Rectal smooth muscle tissue (tissue), 1 donor: ENCODE measurements around the gene GTF2IRD1.
"Not testable (repeated sequence)": the region's sequence is repeated elsewhere in the genome, so short reads cannot be mapped to it uniquely, and the experiment has no call there.

Experiments used
- H3K27ac ChIP-seq: one replicate; pipeline ENCODE4 v1.7.0; 2013; ENCODE audit warnings: low read depth, low read length, inconsistent platforms
- H3K27me3 ChIP-seq: one replicate; pipeline ENCODE4 v1.7.0; 2013; ENCODE audit warnings: low read length; ENCODE audit not compliant: control insufficient read depth, insufficient read depth
- H3K36me3 ChIP-seq: one replicate; pipeline ENCODE4 v1.7.0; 2013; ENCODE audit warnings: low read length; ENCODE audit not compliant: control insufficient read depth, insufficient read depth
- H3K4me1 ChIP-seq: one replicate; pipeline ENCODE4 v1.7.0; 2013; ENCODE audit warnings: low read length; ENCODE audit not compliant: control insufficient read depth, insufficient read depth
- H3K4me3 ChIP-seq: one replicate; pipeline ENCODE4 v1.7.0; 2013; ENCODE audit warnings: low read length
- H3K9ac ChIP-seq: one replicate; pipeline ENCODE4 v1.7.0; 2013; ENCODE audit warnings: low read length

GTF2IRD1 gene

GRCh38 chr7:74417419-74417971 lies 36.2 kb upstream of the GTF2IRD1 start:
- Histone ChIP-seq H3K4me3 (no peak overlapping the region), H3K4me1 (no peaks in the 10 kb centered on the region), H3K9ac (no peak overlapping the region), H3K27ac (no peak overlapping the region), H3K36me3 (no peaks in the 10 kb centered on the region), H3K27me3 (no peaks in the 10 kb centered on the region)

GRCh38 chr7:74418076-74418475 lies 35.6 kb upstream of the GTF2IRD1 start:
- no peaks in the 10 kb centered on the region for H3K27me3 ChIP-seq
- no peak overlapping the region for H3K9ac ChIP-seq
- H3K27ac ChIP-seq: no peak overlapping the region
- no peaks in the 10 kb centered on the region for H3K36me3 ChIP-seq
- H3K4me1 ChIP-seq: no peaks in the 10 kb centered on the region
- H3K4me3 ChIP-seq: no peak overlapping the region

GRCh38 chr7:74418538-74418937 lies 35.2 kb upstream of the GTF2IRD1 start:
- Histone ChIP-seq H3K4me1 (no peaks in the 10 kb centered on the region), H3K9ac (no peak overlapping the region), H3K27me3 (no peaks in the 10 kb centered on the region), H3K27ac (no peak overlapping the region), H3K36me3 (no peaks in the 10 kb centered on the region), H3K4me3 (no peak overlapping the region)

- not testable (repeated sequence) for H3K4me3 ChIP-seq, H3K4me1 ChIP-seq, H3K27ac ChIP-seq, H3K27me3 ChIP-seq, H3K36me3 ChIP-seq, H3K9ac ChIP-seq
Measured at GRCh38 chr7:74419232-74419631, 34.5 kb upstream of the GTF2IRD1 start.

GRCh38 chr7:74420006-74420405 lies 33.7 kb upstream of the GTF2IRD1 start:
- Histone ChIP-seq H3K27ac (no peak overlapping the region), H3K27me3 (no peaks in the 10 kb centered on the region), H3K4me3 (no peak overlapping the region), H3K4me1 (no peaks in the 10 kb centered on the region), H3K9ac (no peak overlapping the region), H3K36me3 (no peaks in the 10 kb centered on the region)

GRCh38 chr7:74424291-74424880 lies 29.3 kb upstream of the GTF2IRD1 start:
- Histone ChIP-seq H3K9ac (no peak overlapping the region), H3K36me3 (no peaks in the 10 kb centered on the region), H3K27me3 (no peaks in the 10 kb centered on the region), H3K27ac (no peak overlapping the region), H3K4me1 (no peaks in the 10 kb centered on the region), H3K4me3 (no peak overlapping the region)

- Histone ChIP-seq H3K4me3 (no peak overlapping the region), H3K27me3 (no peaks in the 10 kb centered on the region), H3K36me3 (no peaks in the 10 kb centered on the region), H3K4me1 (no peaks in the 10 kb centered on the region), H3K9ac (no peak overlapping the region), H3K27ac (no peak overlapping the region)
Measured at GRCh38 chr7:74428023-74428422, 25.7 kb upstream of the GTF2IRD1 start.

- Histone ChIP-seq H3K4me3 (no peak overlapping the region), H3K27ac (no peak overlapping the region), H3K9ac (no peak overlapping the region)
Measured at GRCh38 chr7:74429153-74429747, 24.5 kb upstream of the GTF2IRD1 start.

GRCh38 chr7:74430409-74430808 lies 23.3 kb upstream of the GTF2IRD1 start:
- not testable (repeated sequence) for H3K27ac ChIP-seq, H3K27me3 ChIP-seq, H3K36me3 ChIP-seq, H3K9ac ChIP-seq, H3K4me3 ChIP-seq, H3K4me1 ChIP-seq

More at GRCh38 chr7:74429153-74429747, 24.5 kb upstream of the GTF2IRD1 start:
- Histone ChIP-seq H3K36me3 (no peaks in the 10 kb centered on the region), H3K27me3 (no peaks in the 10 kb centered on the region), H3K4me1 (no peaks in the 10 kb centered on the region)

- Histone ChIP-seq H3K27me3 (no peaks in the 10 kb centered on the region), H3K27ac (no peak overlapping the region), H3K4me1 (no peaks in the 10 kb centered on the region), H3K9ac (no peak overlapping the region), H3K36me3 (no peaks in the 10 kb centered on the region), H3K4me3 (no peak overlapping the region)
Measured at GRCh38 chr7:74430961-74431466, 22.7 kb upstream of the GTF2IRD1 start.

GRCh38 chr7:74437291-74437571 lies 16.5 kb upstream of the GTF2IRD1 start:
- H3K27me3 ChIP-seq, H3K9ac ChIP-seq, H3K27ac ChIP-seq, H3K4me1 ChIP-seq, H3K36me3 ChIP-seq, H3K4me3 ChIP-seq: not testable (repeated sequence)

- Histone ChIP-seq H3K27me3 (no peaks in the 10 kb centered on the region), H3K27ac (no peak overlapping the region), H3K36me3 (no peaks in the 10 kb centered on the region), H3K9ac (no peak overlapping the region), H3K4me3 (no peak overlapping the region), H3K4me1 (no peaks in the 10 kb centered on the region)
Measured at GRCh38 chr7:74438327-74438726, 15.4 kb upstream of the GTF2IRD1 start.

GRCh38 chr7:74439541-74439940 lies 14.2 kb upstream of the GTF2IRD1 start:
- no peak overlapping the region for H3K4me3 ChIP-seq
- H3K27me3 ChIP-seq: no peaks in the 10 kb centered on the region
- H3K27ac ChIP-seq: no peak overlapping the region
- no peak overlapping the region for H3K9ac ChIP-seq
- no peaks in the 10 kb centered on the region for H3K36me3 ChIP-seq
- no peaks in the 10 kb centered on the region for H3K4me1 ChIP-seq
